ENCODE data around the gene SLC2A8. TPM values are rescaled to one million over a fixed set of nuclear protein-coding genes. Genes with fewer than 3 reads are reported as not detected.

The SLC2A8 gene
- polyA plus RNA-seq, 1 donor (not counting 4 experiments of a cell fraction or from before 2014, with no cell fraction given) = 7.1 TPM

- FAIRE-seq = no peak
- H3K4me1 ChIP-seq (ENCODE audit: control insufficient read depth, extremely low read depth, insufficient read depth, low read length) = peaks cover 18% of the 10 kb centered on the region
- H4K20me1 ChIP-seq (ENCODE audit: control insufficient read depth, extremely low read depth, insufficient read depth, low read length) = peaks cover 42% of the 10 kb centered on the region
- H3K36me3 ChIP-seq (ENCODE audit: control insufficient read depth in 2 of 2, extremely low read depth in 1 of 2, insufficient read depth in 2 of 2, low read length in 2 of 2) = peaks cover 32 to 50% of the 10 kb centered on the region in 2 experiments
- peaks cover 4% of the 10 kb centered on the region for H3K9me1 ChIP-seq (ENCODE audit: control insufficient read depth, extremely low read depth, insufficient read depth, low read length)
- H3K27ac ChIP-seq (ENCODE audit: control insufficient read depth, insufficient read depth, low read length) = peak overlapping the region; percentile 89
- peak overlapping the region; percentile 89 for H2AFZ ChIP-seq (ENCODE audit: control insufficient read depth, low read length)
- dilution Hi-C loops (cut with MboI; ENCODE audit: extremely low pct_ligation_motif_present, low sequenced_read_pairs) = no loop called here
- H3K4me3 ChIP-seq (ENCODE audit: control insufficient read depth in 2 of 3, extremely low read depth in 1 of 3, insufficient read depth in 2 of 3, low read depth in 1 of 3, low read length in 3 of 3) = peak overlapping the region; percentile 89 to 100 (median 98)
- H3K9me3 ChIP-seq (ENCODE audit: control insufficient read depth, low read depth, low read length) = no peaks in the 10 kb centered on the region
- H3K4me2 ChIP-seq (ENCODE audit: control insufficient read depth, extremely low read depth, insufficient read depth, low read depth, low read length) = peak overlapping the region; percentile 80
- H3K79me2 ChIP-seq (ENCODE audit: control insufficient read depth, insufficient read depth, low read length) = peaks cover 35% of the 10 kb centered on the region
- peak overlapping the region; percentile 94 for H3K9ac ChIP-seq (ENCODE audit: control insufficient read depth, extremely low read depth, insufficient read depth, low read length)
- TF ChIP-seq EZH2 (IDR thresholded peaks at IDR 0.05; ENCODE audit: low read length) = no peak
- TF ChIP-seq, protein P1, sequence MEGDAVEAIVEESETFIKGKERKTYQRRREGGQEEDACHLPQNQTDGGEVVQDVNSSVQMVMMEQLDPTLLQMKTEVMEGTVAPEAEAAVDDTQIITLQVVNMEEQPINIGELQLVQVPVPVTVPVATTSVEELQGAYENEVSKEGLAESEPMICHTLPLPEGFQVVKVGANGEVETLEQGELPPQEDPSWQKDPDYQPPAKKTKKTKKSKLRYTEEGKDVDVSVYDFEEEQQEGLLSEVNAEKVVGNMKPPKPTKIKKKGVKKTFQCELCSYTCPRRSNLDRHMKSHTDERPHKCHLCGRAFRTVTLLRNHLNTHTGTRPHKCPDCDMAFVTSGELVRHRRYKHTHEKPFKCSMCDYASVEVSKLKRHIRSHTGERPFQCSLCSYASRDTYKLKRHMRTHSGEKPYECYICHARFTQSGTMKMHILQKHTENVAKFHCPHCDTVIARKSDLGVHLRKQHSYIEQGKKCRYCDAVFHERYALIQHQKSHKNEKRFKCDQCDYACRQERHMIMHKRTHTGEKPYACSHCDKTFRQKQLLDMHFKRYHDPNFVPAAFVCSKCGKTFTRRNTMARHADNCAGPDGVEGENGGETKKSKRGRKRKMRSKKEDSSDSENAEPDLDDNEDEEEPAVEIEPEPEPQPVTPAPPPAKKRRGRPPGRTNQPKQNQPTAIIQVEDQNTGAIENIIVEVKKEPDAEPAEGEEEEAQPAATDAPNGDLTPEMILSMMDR (optimal IDR thresholded peaks at IDR 0.05 in 1 of 3, IDR thresholded peaks at IDR 0.05 in 1 of 3, conservative IDR thresholded peaks at IDR 0.05 in 1 of 3; ENCODE audit: extremely low read depth in 1 of 3, insufficient read depth in 2 of 3, low read length in 3 of 3) = no peak
- no peaks in the 10 kb centered on the region for H3K27me3 ChIP-seq (ENCODE audit: control insufficient read depth, extremely low read depth, insufficient read depth, low read length)
- DNase-seq (ENCODE audit: low read depth, low spot score) = no peak
Measured at GRCh38 chr9:127451608-127451857, 54.6 kb downstream of the SLC2A8 start.

GRCh38 chr9:127451858-127452656 lies 55.1 kb downstream of the SLC2A8 start:
- H3K79me2 ChIP-seq (ENCODE audit: control insufficient read depth, insufficient read depth, low read length) = peaks cover 35% of the 10 kb centered on the region
- peak overlapping the region; percentile 89 for H3K27ac ChIP-seq (ENCODE audit: control insufficient read depth, insufficient read depth, low read length)
- H3K4me3 ChIP-seq (ENCODE audit: control insufficient read depth in 2 of 3, extremely low read depth in 1 of 3, insufficient read depth in 2 of 3, low read depth in 1 of 3, low read length in 3 of 3) = peak overlapping the region; percentile 89 to 100 (median 98)
- H3K9me3 ChIP-seq (ENCODE audit: control insufficient read depth, low read depth, low read length) = no peaks in the 10 kb centered on the region
- peaks cover 30 to 47% of the 10 kb centered on the region in 2 experiments for H3K36me3 ChIP-seq (ENCODE audit: control insufficient read depth in 2 of 2, extremely low read depth in 1 of 2, insufficient read depth in 2 of 2, low read length in 2 of 2)
- H4K20me1 ChIP-seq (ENCODE audit: control insufficient read depth, extremely low read depth, insufficient read depth, low read length) = peaks cover 37% of the 10 kb centered on the region
- H3K4me1 ChIP-seq (ENCODE audit: control insufficient read depth, extremely low read depth, insufficient read depth, low read length) = peaks cover 18% of the 10 kb centered on the region
- H3K27me3 ChIP-seq (ENCODE audit: control insufficient read depth, extremely low read depth, insufficient read depth, low read length) = no peaks in the 10 kb centered on the region
- peak; percentile 13 for DNase-seq (ENCODE audit: low read depth, low spot score)
- TF ChIP-seq EZH2 (IDR thresholded peaks at IDR 0.05; ENCODE audit: low read length) = no peak
- TF ChIP-seq, protein P1 (optimal IDR thresholded peaks at IDR 0.05 in 1 of 3, IDR thresholded peaks at IDR 0.05 in 1 of 3, conservative IDR thresholded peaks at IDR 0.05 in 1 of 3; ENCODE audit: extremely low read depth in 1 of 3, insufficient read depth in 2 of 3, low read length in 3 of 3) = peak in 2 of 3 experiments; percentile 8 to 20
- FAIRE-seq = no peak
- dilution Hi-C loops (cut with MboI; ENCODE audit: extremely low pct_ligation_motif_present, low sequenced_read_pairs) = no loop called here
- peak overlapping the region; percentile 80 for H3K4me2 ChIP-seq (ENCODE audit: control insufficient read depth, extremely low read depth, insufficient read depth, low read depth, low read length)
- peak overlapping the region; percentile 89 for H2AFZ ChIP-seq (ENCODE audit: control insufficient read depth, low read length)
- peaks cover 4% of the 10 kb centered on the region for H3K9me1 ChIP-seq (ENCODE audit: control insufficient read depth, extremely low read depth, insufficient read depth, low read length)
- H3K9ac ChIP-seq (ENCODE audit: control insufficient read depth, extremely low read depth, insufficient read depth, low read length) = peak overlapping the region; percentile 94
